Endodermal cell (in vitro differentiated cells): ENCODE results near the gene FBXL17. TPM values are rescaled to one million over a fixed set of nuclear protein-coding genes. Genes with fewer than 3 reads are reported as not detected.

ENCODE experiments used
- DNase-seq: peaks from one replicate; pipeline ENCODE4 v3.0.0-alpha.2; 2017
- H3K27ac ChIP-seq: 2 replicates; pipeline ENCODE4 v1.5.1; 2013; ENCODE audit warnings: mild to moderate bottlenecking, low read depth, low read length, moderate library complexity
- H3K27me3 ChIP-seq: 2 replicates; pipeline ENCODE4 v1.6.1; 2013; ENCODE audit warnings: mild to moderate bottlenecking, low read length, moderate library complexity; ENCODE audit not compliant: insufficient read depth, control insufficient read depth, poor library complexity, severe bottlenecking
- H3K36me3 ChIP-seq: 2 replicates; pipeline ENCODE4 v1.7.0; 2013; ENCODE audit warnings: mild to moderate bottlenecking, low read length, moderate library complexity; ENCODE audit not compliant: control insufficient read depth, insufficient read depth
- H3K4me1 ChIP-seq: one replicate; pipeline ENCODE4 v1.7.0; 2013; ENCODE audit warnings: low read length; ENCODE audit not compliant: control insufficient read depth, insufficient read depth
- H3K4me3 ChIP-seq: 2 replicates; pipeline ENCODE4 v1.5.1; 2013; ENCODE audit warnings: mild to moderate bottlenecking, low read length, moderate library complexity
- H3K9ac ChIP-seq: 2 replicates; pipeline ENCODE4 v1.6.1; 2013; ENCODE audit warnings: mild to moderate bottlenecking, low read length, moderate library complexity; ENCODE audit not compliant: poor library complexity, severe bottlenecking; ENCODE audit errors: extremely low read depth
- H3K9me3 ChIP-seq: 2 replicates; pipeline ENCODE4 v1.6.1; 2013; ENCODE audit warnings: mild to moderate bottlenecking, low read length, moderate library complexity; ENCODE audit not compliant: control insufficient read depth
- H3K27ac Mint-ChIP-seq: 2 replicates; pipeline ENCODE4 v1.8.0; 2020; ENCODE audit warnings: mixed read lengths
- H3K27me3 Mint-ChIP-seq: 2 replicates; pipeline ENCODE4 v1.8.0; 2021; ENCODE audit warnings: mild to moderate bottlenecking, mixed read lengths; ENCODE audit not compliant: insufficient read depth
- H3K36me3 Mint-ChIP-seq: 2 replicates; pipeline ENCODE4 v1.8.0; 2020; ENCODE audit warnings: low read depth, mixed read lengths
- H3K4me1 Mint-ChIP-seq: 2 replicates; pipeline ENCODE4 v1.8.0; 2020; ENCODE audit warnings: mixed read lengths
- H3K4me3 Mint-ChIP-seq: 2 replicates; pipeline ENCODE4 v1.8.0; 2020; ENCODE audit warnings: mild to moderate bottlenecking, moderate library complexity, mixed read lengths
- H3K9me3 Mint-ChIP-seq: 2 replicates; pipeline ENCODE4 v1.8.0; 2020; ENCODE audit warnings: mild to moderate bottlenecking, mixed read lengths
- WGBS, 2 experiments: methylation state at CpG; one replicate each; pipeline versions ENCODE4 v1.1.5 to v1.1.7; 2013; ENCODE audit warnings: missing lambda C conversion rate in 2 of 2, mixed read lengths in 1 of 2; ENCODE audit not compliant: insufficient coverage in 1 of 2, insufficient read length in 1 of 2; 5-methylcytosine and 5-hydroxymethylcytosine counted together
- total RNA-seq, 2 donors: library from RNA; stranded (reverse); fragmentation: NEBNext Ultra II Directional in 1 of 2; extraction: Animal tissue kit (Norgen Biotek cat#: 25700) in 1 of 2; gene quantifications; 2 replicates in 1 of 2; 3 replicates in 1 of 2; pipeline ENCODE4 v1.2.1, GENCODE V29; 2021
- TF ChIP-seq, protein P1 (sequence below): fragments of 200-600 bp; sonication (generic); conservative IDR thresholded peaks from 2 replicates; pipeline ENCODE4 v1.5.0; 2021; ENCODE audit warnings: antibody characterized with exemption, mild to moderate bottlenecking

The FBXL17 gene
- total RNA-seq, 2 donors from 2014 or later: 7.4 to 8.6 TPM

DNA sequence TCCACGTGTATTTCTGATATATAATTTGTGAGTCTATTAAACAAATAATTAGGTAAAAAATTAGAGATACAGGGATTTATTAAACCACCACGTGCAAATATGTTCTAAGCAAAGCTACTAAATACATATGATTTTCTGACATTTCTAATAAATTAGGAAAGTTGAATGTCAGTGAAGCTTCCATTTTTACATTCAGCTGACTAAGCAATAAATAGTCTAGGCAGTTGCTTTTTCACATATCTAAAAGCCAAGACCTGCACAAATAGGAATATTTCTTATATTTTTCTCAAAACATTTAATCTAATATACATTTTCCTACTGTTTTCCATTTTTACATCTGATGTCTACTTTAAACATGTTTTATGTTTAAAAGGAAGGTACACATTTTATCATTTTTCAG lies 388.6 kb downstream of the FBXL17 start:
- TF ChIP-seq, protein P1, sequence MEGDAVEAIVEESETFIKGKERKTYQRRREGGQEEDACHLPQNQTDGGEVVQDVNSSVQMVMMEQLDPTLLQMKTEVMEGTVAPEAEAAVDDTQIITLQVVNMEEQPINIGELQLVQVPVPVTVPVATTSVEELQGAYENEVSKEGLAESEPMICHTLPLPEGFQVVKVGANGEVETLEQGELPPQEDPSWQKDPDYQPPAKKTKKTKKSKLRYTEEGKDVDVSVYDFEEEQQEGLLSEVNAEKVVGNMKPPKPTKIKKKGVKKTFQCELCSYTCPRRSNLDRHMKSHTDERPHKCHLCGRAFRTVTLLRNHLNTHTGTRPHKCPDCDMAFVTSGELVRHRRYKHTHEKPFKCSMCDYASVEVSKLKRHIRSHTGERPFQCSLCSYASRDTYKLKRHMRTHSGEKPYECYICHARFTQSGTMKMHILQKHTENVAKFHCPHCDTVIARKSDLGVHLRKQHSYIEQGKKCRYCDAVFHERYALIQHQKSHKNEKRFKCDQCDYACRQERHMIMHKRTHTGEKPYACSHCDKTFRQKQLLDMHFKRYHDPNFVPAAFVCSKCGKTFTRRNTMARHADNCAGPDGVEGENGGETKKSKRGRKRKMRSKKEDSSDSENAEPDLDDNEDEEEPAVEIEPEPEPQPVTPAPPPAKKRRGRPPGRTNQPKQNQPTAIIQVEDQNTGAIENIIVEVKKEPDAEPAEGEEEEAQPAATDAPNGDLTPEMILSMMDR: no peak
- Mint-ChIP-seq H3K27me3 (no peaks in the 10 kb centered on the region), H3K4me1 (peaks cover 15% of the 10 kb centered on the region), H3K4me3 (no peak overlapping the region), H3K9me3 (no peaks in the 10 kb centered on the region), H3K27ac (no peak overlapping the region), H3K36me3 (no peaks in the 10 kb centered on the region)
- Histone ChIP-seq H3K9me3 (no peaks in the 10 kb centered on the region), H3K9ac (no peak overlapping the region), H3K36me3 (no peaks in the 10 kb centered on the region), H3K4me1 (no peaks in the 10 kb centered on the region), H3K27me3 (no peaks in the 10 kb centered on the region), H3K4me3 (no peak overlapping the region), H3K27ac (no peak overlapping the region)
- DNase-seq: no peak
- 100% methylated on average over 1 of the region's 2 CpGs; no CpG with 5 or more reads in 1 of the 2 experiments for WGBS, 2 experiments

DNA sequence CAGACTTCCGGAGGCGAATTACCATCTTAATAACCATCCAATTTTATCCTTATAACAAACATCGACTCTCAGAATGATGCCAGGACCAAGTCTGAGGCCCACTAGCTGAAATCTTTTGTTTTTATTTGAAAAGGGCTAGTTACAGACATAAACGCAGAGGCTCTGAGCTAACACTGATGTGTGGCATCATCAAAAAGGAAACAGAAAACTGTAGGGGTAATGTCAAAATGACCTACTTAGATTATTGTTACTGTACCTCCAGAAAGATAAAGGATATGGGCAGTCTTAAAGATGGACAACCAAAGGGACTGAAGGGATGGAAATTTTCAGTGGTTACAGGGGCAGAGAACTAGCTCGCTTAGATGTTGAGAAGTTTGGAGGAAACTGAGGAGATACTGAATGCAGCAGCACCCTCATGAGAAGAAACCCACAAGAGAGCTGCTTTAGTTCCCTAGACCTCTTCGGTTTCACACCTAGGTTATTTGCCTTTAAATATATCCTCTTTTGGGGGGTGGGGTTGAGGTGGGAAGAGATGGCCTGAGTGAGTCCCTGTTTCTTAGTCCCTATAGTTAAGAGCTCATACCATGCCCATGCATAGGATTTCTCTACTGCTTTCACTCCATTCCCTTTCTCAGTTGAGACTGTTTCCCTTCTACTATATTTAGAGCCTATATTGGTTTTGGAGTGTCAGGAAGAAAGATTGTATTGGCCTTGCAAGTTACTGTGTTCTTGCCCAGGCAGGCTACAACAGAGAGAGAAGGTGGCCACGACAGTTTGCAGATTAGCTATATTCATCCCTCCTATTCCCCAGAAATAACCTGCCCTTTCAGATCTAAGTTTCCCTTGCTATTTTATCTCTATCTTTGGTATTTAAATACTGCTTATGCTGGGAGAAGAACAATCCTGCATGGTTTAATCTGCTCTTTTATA lies 390.8 kb downstream of the FBXL17 start:
- no peaks in the 10 kb centered on the region for H3K4me1 ChIP-seq
- H3K4me1 Mint-ChIP-seq: peaks cover 9% of the 10 kb centered on the region
- no peak overlapping the region for H3K4me3 Mint-ChIP-seq
- H3K9me3 ChIP-seq: no peaks in the 10 kb centered on the region
- no peaks in the 10 kb centered on the region for H3K36me3 ChIP-seq
- TF ChIP-seq, protein P1: no peak
- WGBS, 2 experiments: 86 to 100% methylated on average over 3 to 7 of the region's 7 CpGs
- no peaks in the 10 kb centered on the region for H3K27me3 Mint-ChIP-seq
- no peak overlapping the region for H3K27ac ChIP-seq
- no peak overlapping the region for H3K27ac Mint-ChIP-seq
- no peaks in the 10 kb centered on the region for H3K9me3 Mint-ChIP-seq
- no peaks in the 10 kb centered on the region for H3K27me3 ChIP-seq
- no peak overlapping the region for H3K4me3 ChIP-seq
- H3K36me3 Mint-ChIP-seq: no peaks in the 10 kb centered on the region
- no peak overlapping the region for H3K9ac ChIP-seq
- DNase-seq: no peak

DNA sequence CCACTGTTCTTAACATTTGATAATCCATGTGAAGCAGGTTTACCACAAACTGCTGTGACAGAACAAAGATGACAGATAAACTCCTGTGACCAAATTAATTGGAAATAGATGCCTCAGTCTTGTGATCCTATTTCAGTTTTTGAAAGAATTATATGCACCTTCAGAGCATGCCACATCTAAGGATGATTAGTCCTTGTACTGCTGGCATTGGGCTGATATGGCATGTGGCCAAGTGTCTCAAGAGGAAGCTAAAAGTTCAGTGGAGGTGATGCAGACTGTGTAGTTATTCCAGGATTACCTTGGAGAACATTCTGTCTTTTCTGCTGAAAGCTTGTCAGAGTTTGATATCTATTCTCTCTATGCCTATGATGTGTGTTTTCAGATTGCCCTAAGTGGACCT lies 396.8 kb downstream of the FBXL17 start:
- Histone ChIP-seq H3K9me3 (no peaks in the 10 kb centered on the region), H3K36me3 (no peaks in the 10 kb centered on the region), H3K27ac (no peak overlapping the region), H3K9ac (no peak overlapping the region), H3K4me1 (no peaks in the 10 kb centered on the region), H3K27me3 (no peaks in the 10 kb centered on the region), H3K4me3 (no peak overlapping the region)
- Mint-ChIP-seq H3K4me3 (no peak overlapping the region), H3K4me1 (peaks cover 16% of the 10 kb centered on the region), H3K9me3 (no peaks in the 10 kb centered on the region), H3K36me3 (no peaks in the 10 kb centered on the region), H3K27ac (no peak overlapping the region), H3K27me3 (no peaks in the 10 kb centered on the region)
- TF ChIP-seq, protein P1: no peak
- no peak for DNase-seq
